ENCODE measurements around the gene DPYD. TPM values are rescaled to one million over a fixed set of nuclear protein-coding genes. Genes with fewer than 3 reads are reported as not detected.

DPYD gene
- polyA plus RNA-seq, 4 donors: 11.9 to 31.8 (median 26.0) TPM

DNA sequence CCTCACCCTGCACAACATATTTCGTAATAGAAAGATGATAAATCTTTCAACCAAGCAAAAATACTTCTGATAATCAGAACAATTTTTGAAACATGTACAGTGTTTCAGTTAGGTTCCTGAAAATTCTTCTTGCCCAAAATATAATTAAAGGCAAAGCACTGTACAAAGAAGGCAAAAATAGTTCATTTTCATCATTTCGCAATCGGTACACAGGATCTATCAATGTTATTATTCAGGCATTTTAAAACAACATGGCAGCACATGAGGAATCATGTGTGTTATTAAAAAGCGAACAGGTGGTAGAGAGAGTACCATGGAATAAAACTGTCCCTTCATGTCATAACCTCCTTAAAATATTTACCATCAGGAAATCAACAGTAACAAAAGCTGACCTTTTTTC, 356.9 kb downstream of the DPYD start:
- H3K4me1 ChIP-seq (ENCODE audit: control insufficient read depth in 3 of 3, insufficient read depth in 2 of 3, low read depth in 1 of 3, low read length in 2 of 3): no peaks in the 10 kb centered on the region
- H3K27me3 ChIP-seq (ENCODE audit: control insufficient read depth in 3 of 3, insufficient read depth in 3 of 3, low read length in 3 of 3): no peaks in the 10 kb centered on the region
- peaks cover 0 to 2% (median 0%) of the 10 kb centered on the region in 3 donors for H3K36me3 ChIP-seq (ENCODE audit: control insufficient read depth in 3 of 3, insufficient read depth in 2 of 3, low read depth in 1 of 3, low read length in 3 of 3)
- no peak for DNase-seq
- H3K4me3 ChIP-seq (ENCODE audit: low read depth in 1 of 3, low read length in 3 of 3): no peak overlapping the region
- WGBS, 3 donors: 95 to 98% (median 96%) methylated on average over 4 of the region's 4 CpGs
- no peak overlapping the region for H3K27ac ChIP-seq (ENCODE audit: low read depth in 1 of 3, low read length in 2 of 3)
- no peaks in the 10 kb centered on the region for H3K9me3 ChIP-seq (ENCODE audit: control insufficient read depth in 2 of 2, insufficient read depth in 1 of 2, low read depth in 1 of 2, low read length in 1 of 2)
- no peak for FAIRE-seq

DNA sequence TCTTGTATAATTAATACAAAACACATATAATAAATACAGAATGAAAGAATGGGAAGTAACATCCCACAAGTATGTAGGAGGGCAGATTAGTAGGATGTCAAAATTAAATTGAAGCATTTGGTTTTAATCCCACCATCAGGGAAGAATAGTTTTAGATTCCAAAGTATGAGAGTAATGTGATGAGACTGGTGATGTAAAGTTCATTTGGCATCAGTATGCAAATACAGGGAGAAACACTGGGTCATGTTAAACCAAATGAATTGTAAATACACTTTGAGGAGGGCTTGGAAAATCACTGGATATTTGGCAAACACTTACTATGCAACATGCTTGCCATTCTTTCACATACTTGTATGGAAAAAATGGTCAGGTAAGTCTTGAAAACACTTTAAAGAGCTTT, 358.8 kb downstream of the DPYD start:
- H3K27me3 ChIP-seq (ENCODE audit: control insufficient read depth in 3 of 3, insufficient read depth in 3 of 3, low read length in 3 of 3): no peaks in the 10 kb centered on the region
- no peak overlapping the region for H3K4me3 ChIP-seq (ENCODE audit: low read depth in 1 of 3, low read length in 3 of 3)
- no peak for FAIRE-seq
- H3K9me3 ChIP-seq (ENCODE audit: control insufficient read depth in 2 of 2, insufficient read depth in 1 of 2, low read depth in 1 of 2, low read length in 1 of 2): peaks cover 0 to 4% of the 10 kb centered on the region in 2 donors
- DNase-seq: no peak
- H3K27ac ChIP-seq (ENCODE audit: low read depth in 1 of 3, low read length in 2 of 3): no peak overlapping the region
- H3K36me3 ChIP-seq (ENCODE audit: control insufficient read depth in 3 of 3, insufficient read depth in 2 of 3, low read depth in 1 of 3, low read length in 3 of 3): peaks cover 0 to 3% (median 0%) of the 10 kb centered on the region in 3 donors
- no peaks in the 10 kb centered on the region for H3K4me1 ChIP-seq (ENCODE audit: control insufficient read depth in 3 of 3, insufficient read depth in 2 of 3, low read depth in 1 of 3, low read length in 2 of 3)

DNA sequence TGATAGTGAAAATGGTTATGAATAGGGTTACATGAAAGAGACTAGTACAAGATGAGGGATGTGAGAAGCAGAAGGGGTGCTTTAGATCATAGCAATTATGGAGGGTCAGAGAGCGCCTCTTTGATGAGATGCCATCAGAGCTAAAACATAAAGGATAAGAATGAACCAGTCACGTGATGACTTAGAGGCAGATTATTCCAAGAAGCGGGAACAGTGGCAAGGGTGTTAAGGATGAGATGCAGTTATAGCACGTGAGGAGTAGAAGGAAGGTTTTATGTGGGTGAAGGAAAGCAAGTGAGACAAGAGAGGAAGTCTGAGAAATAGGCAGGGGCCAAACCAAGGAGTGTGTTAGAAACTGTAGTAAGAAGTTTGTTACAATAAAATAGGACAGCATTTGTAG, 360.1 kb downstream of the DPYD start:
- Histone ChIP-seq H3K9me3 (ENCODE audit: control insufficient read depth in 2 of 2, insufficient read depth in 1 of 2, low read depth in 1 of 2, low read length in 1 of 2) (peaks cover 0 to 4% of the 10 kb centered on the region in 2 donors), H3K4me1 (ENCODE audit: control insufficient read depth in 3 of 3, insufficient read depth in 2 of 3, low read depth in 1 of 3, low read length in 2 of 3) (no peaks in the 10 kb centered on the region), H3K27me3 (ENCODE audit: control insufficient read depth in 3 of 3, insufficient read depth in 3 of 3, low read length in 3 of 3) (no peaks in the 10 kb centered on the region), H3K27ac (ENCODE audit: low read depth in 1 of 3, low read length in 2 of 3) (no peak overlapping the region), H3K36me3 (ENCODE audit: control insufficient read depth in 3 of 3, insufficient read depth in 2 of 3, low read depth in 1 of 3, low read length in 3 of 3) (peaks cover 0 to 3% (median 0%) of the 10 kb centered on the region in 3 donors), H3K4me3 (ENCODE audit: low read depth in 1 of 3, low read length in 3 of 3) (no peak overlapping the region)
- DNase-seq (no peak), FAIRE-seq (no peak)
- WGBS, 3 donors: 90 to 96% (median 92%) methylated on average over 4 of the region's 4 CpGs

DNA sequence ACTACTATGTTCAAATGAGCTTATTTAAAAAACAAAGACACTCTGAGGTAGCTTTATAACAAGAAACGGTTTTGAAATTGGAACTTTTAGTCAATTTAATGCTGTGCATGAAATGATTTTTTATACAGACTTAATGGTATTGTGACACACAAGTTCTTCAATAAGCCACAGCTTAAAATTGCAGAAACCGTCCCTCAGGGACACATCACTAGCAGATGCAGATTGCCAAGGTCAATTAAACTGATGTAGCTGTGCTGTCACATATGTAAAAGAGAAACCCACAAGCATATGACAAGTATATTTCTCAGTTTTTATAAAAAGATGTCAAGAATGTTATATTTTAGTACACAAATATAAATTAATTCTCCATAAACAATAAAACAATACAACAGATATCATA, 366.9 kb downstream of the DPYD start:
- Histone ChIP-seq H3K4me3 (ENCODE audit: low read depth in 1 of 3, low read length in 3 of 3) (no peak overlapping the region), H3K27ac (ENCODE audit: low read depth in 1 of 3, low read length in 2 of 3) (no peak overlapping the region), H3K36me3 (ENCODE audit: control insufficient read depth in 3 of 3, insufficient read depth in 2 of 3, low read depth in 1 of 3, low read length in 3 of 3) (peaks cover 0 to 5% (median 0%) of the 10 kb centered on the region in 3 donors), H3K4me1 (ENCODE audit: control insufficient read depth in 3 of 3, insufficient read depth in 2 of 3, low read depth in 1 of 3, low read length in 2 of 3) (no peaks in the 10 kb centered on the region), H3K27me3 (ENCODE audit: control insufficient read depth in 3 of 3, insufficient read depth in 3 of 3, low read length in 3 of 3) (no peaks in the 10 kb centered on the region), H3K9me3 (ENCODE audit: control insufficient read depth in 2 of 2, insufficient read depth in 1 of 2, low read depth in 1 of 2, low read length in 1 of 2) (peaks cover 0 to 4% of the 10 kb centered on the region in 2 donors)
- 80 to 93% (median 88%) methylated on average over 2 of the region's 2 CpGs for WGBS, 3 donors
- DNase-seq: no peak
- no peak for FAIRE-seq

DNA sequence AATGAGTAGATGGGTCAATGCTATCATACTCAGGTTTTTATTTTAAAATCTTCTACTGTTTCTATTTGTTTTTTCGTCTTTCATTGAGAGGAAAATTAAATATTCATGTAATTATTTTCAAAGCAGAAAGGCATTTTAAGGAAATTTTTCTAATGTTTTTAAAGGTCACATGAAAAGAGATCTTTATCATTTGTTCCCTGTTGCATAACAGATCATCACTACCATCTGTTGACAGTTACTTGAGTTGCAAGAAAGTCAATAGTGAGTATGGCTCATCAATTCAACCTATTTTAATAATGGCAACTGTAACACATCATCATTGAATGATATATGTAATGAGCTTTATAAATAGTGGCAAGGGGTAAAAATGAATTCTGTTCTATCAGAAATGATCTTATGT, 369.7 kb downstream of the DPYD start:
- Histone ChIP-seq H3K4me3 (ENCODE audit: low read depth in 1 of 3, low read length in 3 of 3) (no peak overlapping the region), H3K27ac (ENCODE audit: low read depth in 1 of 3, low read length in 2 of 3) (no peak overlapping the region), H3K4me1 (ENCODE audit: control insufficient read depth in 3 of 3, insufficient read depth in 2 of 3, low read depth in 1 of 3, low read length in 2 of 3) (no peaks in the 10 kb centered on the region), H3K27me3 (ENCODE audit: control insufficient read depth in 3 of 3, insufficient read depth in 3 of 3, low read length in 3 of 3) (no peaks in the 10 kb centered on the region), H3K36me3 (ENCODE audit: control insufficient read depth in 3 of 3, insufficient read depth in 2 of 3, low read depth in 1 of 3, low read length in 3 of 3) (peaks cover 0 to 3% (median 0%) of the 10 kb centered on the region in 3 donors), H3K9me3 (ENCODE audit: control insufficient read depth in 2 of 2, insufficient read depth in 1 of 2, low read depth in 1 of 2, low read length in 1 of 2) (no peaks in the 10 kb centered on the region)
- DNase-seq (no peak), FAIRE-seq (peak; percentile 47)
- 90 to 97% (median 92%) methylated on average over 1 of the region's 1 CpG for WGBS, 3 donors

DNA sequence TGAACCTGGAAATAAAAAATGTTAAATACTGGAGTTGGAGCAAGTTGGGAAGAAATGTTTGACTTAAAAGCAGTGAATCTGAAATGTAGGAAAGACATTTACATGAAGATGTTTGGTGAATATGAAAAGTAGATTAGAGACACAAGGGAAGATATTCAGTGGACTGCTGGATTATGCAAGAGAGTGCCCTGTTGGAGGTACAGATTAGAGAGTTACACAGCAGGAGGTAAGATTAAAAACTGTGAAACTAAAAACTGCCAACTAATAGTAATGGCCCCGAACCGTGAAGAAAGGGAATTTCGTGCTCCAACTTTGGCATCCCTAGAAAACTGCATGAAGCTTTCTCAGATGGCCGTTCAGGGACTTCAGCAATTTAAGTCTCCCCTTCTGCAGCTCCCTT, 375.4 kb downstream of the DPYD start:
- H3K4me1 ChIP-seq (ENCODE audit: control insufficient read depth in 3 of 3, insufficient read depth in 2 of 3, low read depth in 1 of 3, low read length in 2 of 3): no peaks in the 10 kb centered on the region
- WGBS, 3 donors: 84 to 95% (median 94%) methylated on average over 4 of the region's 4 CpGs
- H3K36me3 ChIP-seq (ENCODE audit: control insufficient read depth in 3 of 3, insufficient read depth in 2 of 3, low read depth in 1 of 3, low read length in 3 of 3): peaks cover 0 to 5% (median 0%) of the 10 kb centered on the region in 3 donors
- no peak overlapping the region for H3K4me3 ChIP-seq (ENCODE audit: low read depth in 1 of 3, low read length in 3 of 3)
- FAIRE-seq (no peak), DNase-seq (no peak)
- no peaks in the 10 kb centered on the region for H3K9me3 ChIP-seq (ENCODE audit: control insufficient read depth in 2 of 2, insufficient read depth in 1 of 2, low read depth in 1 of 2, low read length in 1 of 2)
- H3K27ac ChIP-seq (ENCODE audit: low read depth in 1 of 3, low read length in 2 of 3): no peak overlapping the region
- H3K27me3 ChIP-seq (ENCODE audit: control insufficient read depth in 3 of 3, insufficient read depth in 3 of 3, low read length in 3 of 3): no peaks in the 10 kb centered on the region

DNA sequence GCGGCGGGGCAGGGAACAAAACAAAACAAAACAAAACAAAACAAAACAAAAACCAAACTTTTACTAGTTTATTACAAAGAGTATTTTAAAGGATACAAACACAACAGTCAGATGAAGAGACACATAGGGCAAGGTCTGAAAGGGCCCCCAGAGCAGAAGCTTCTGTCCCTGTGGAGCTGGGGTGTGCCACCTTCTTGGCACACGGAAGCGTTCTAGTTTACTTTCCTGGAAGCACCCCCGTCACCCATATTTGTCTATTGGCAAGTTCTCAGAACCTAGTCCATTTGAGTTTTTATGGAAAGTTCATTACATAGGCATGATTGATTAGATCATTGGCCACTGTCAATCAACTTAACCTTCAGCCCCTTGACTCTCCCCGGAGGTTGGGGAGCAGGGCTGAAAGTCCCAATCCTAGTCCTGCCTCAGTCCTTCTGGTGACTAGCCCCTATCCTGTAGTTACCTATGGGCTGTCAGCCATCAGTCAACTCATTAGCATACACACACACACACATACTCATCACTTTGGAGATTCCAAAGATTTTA, 380.4 kb downstream of the DPYD start:
- FAIRE-seq (no peak), DNase-seq (no peak)
- Histone ChIP-seq H3K9me3 (ENCODE audit: control insufficient read depth in 2 of 2, insufficient read depth in 1 of 2, low read depth in 1 of 2, low read length in 1 of 2) (no peaks in the 10 kb centered on the region), H3K27me3 (ENCODE audit: control insufficient read depth in 3 of 3, insufficient read depth in 3 of 3, low read length in 3 of 3) (no peaks in the 10 kb centered on the region), H3K27ac (ENCODE audit: low read depth in 1 of 3, low read length in 2 of 3) (no peak overlapping the region), H3K4me1 (ENCODE audit: control insufficient read depth in 3 of 3, insufficient read depth in 2 of 3, low read depth in 1 of 3, low read length in 2 of 3) (no peaks in the 10 kb centered on the region), H3K36me3 (ENCODE audit: control insufficient read depth in 3 of 3, insufficient read depth in 2 of 3, low read depth in 1 of 3, low read length in 3 of 3) (peaks cover 0 to 3% (median 2%) of the 10 kb centered on the region in 3 donors), H3K4me3 (ENCODE audit: low read depth in 1 of 3, low read length in 3 of 3) (no peak overlapping the region)
- 91 to 96% (median 94%) methylated on average over 6 of the region's 6 CpGs for WGBS, 3 donors

DNA sequence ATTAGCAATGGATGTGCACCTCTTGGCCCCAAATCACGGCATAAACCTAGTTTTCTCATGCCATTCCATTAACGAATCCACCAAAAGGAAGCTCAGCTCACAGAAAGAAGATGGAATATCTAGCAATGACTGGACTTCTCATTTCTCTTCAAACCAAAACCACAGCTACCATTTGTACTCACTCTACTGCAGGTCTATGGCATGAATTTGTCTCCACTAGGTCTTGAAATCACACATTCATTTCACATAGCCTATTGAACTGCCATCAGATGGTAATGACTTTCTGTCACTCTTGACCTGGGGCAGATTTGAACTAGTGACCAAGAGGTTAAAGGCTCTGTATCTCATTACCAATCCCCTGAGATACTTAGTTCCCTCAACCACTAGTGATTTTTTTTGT, 382.7 kb downstream of the DPYD start:
- H3K27ac ChIP-seq (ENCODE audit: low read depth in 1 of 3, low read length in 2 of 3): no peak overlapping the region
- H3K4me3 ChIP-seq (ENCODE audit: low read depth in 1 of 3, low read length in 3 of 3): no peak overlapping the region
- no peaks in the 10 kb centered on the region for H3K4me1 ChIP-seq (ENCODE audit: control insufficient read depth in 3 of 3, insufficient read depth in 2 of 3, low read depth in 1 of 3, low read length in 2 of 3)
- WGBS, 3 donors: 95 to 100% (median 96%) methylated on average over 2 of the region's 2 CpGs
- DNase-seq (no peak), FAIRE-seq (no peak)
- H3K9me3 ChIP-seq (ENCODE audit: control insufficient read depth in 2 of 2, insufficient read depth in 1 of 2, low read depth in 1 of 2, low read length in 1 of 2): no peaks in the 10 kb centered on the region
- H3K27me3 ChIP-seq (ENCODE audit: control insufficient read depth in 3 of 3, insufficient read depth in 3 of 3, low read length in 3 of 3): no peaks in the 10 kb centered on the region
- peaks cover 0 to 3% (median 2%) of the 10 kb centered on the region in 3 donors for H3K36me3 ChIP-seq (ENCODE audit: control insufficient read depth in 3 of 3, insufficient read depth in 2 of 3, low read depth in 1 of 3, low read length in 3 of 3)

DNA sequence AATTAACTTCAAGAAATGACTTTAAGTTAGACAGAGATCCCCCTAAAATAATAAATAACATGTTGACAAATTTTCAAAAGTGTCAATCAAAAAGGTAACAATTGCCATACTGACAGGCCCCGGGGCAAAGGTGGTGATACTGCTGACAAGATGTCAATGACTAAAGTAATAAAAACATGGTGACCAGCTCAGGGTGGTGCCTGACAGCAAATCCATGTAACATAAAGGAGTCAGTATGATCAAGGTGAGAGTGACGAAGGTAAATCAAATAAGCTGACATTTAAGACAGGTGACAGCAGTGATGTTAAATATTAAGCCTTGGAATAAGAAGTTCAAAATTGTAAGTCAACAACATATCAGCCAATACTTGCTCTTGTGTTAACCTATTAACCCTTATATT, 387.5 kb downstream of the DPYD start:
- no peak for FAIRE-seq
- H3K4me3 ChIP-seq (ENCODE audit: low read depth in 1 of 3, low read length in 3 of 3): no peak overlapping the region
- 77 to 85% (median 80%) methylated on average over 2 of the region's 2 CpGs for WGBS, 3 donors
- DNase-seq: no peak
- no peaks in the 10 kb centered on the region for H3K27me3 ChIP-seq (ENCODE audit: control insufficient read depth in 3 of 3, insufficient read depth in 3 of 3, low read length in 3 of 3)
- peaks cover 0 to 2% (median 0%) of the 10 kb centered on the region in 3 donors for H3K36me3 ChIP-seq (ENCODE audit: control insufficient read depth in 3 of 3, insufficient read depth in 2 of 3, low read depth in 1 of 3, low read length in 3 of 3)
- H3K4me1 ChIP-seq (ENCODE audit: control insufficient read depth in 3 of 3, insufficient read depth in 2 of 3, low read depth in 1 of 3, low read length in 2 of 3): no peaks in the 10 kb centered on the region
- no peaks in the 10 kb centered on the region for H3K9me3 ChIP-seq (ENCODE audit: control insufficient read depth in 2 of 2, insufficient read depth in 1 of 2, low read depth in 1 of 2, low read length in 1 of 2)
- H3K27ac ChIP-seq (ENCODE audit: low read depth in 1 of 3, low read length in 2 of 3): no peak overlapping the region
